HG02840 (cell line): ENCODE data around the gene OPN1LW.
A peak's percentile ranks its signal among the peaks of the same experiment; 100 is the strongest.
"Not testable (repeated sequence)": the region's sequence is repeated elsewhere in the genome, so short reads cannot be mapped to it uniquely, and the experiment has no call there.

ENCODE experiments used
- ATAC-seq: cut with Tn5 transposase; IDR thresholded peaks from one replicate; pipeline ENCODE4 v1.9.1; 2021; ENCODE audit warnings: mild to moderate bottlenecking, moderate library complexity, moderate number of reproducible peaks; ENCODE audit not compliant: unreplicated experiment, low FRiP score

The OPN1LW gene

GRCh38 chrX:154144010-154144409 lies at the start of gene OPN1LW:
OPN1LW (plus strand) TSS chrX:154144243; CDS start chrX:154144284, 41 bp downstream.
- ATAC-seq: not testable (repeated sequence)

- ATAC-seq: no peak
These were observed 49.2 kb upstream of the OPN1LW start for GRCh38 chrX:154094833-154095232.

GRCh38 chrX:154096140-154097002 lies 47.7 kb upstream of the OPN1LW start:
- ATAC-seq: no peak

GRCh38 chrX:154097003-154097588 lies 46.9 kb upstream of the OPN1LW start:
- peak; percentile 32 for ATAC-seq

- peak; percentile 78 for ATAC-seq
These were observed 46.2 kb upstream of the OPN1LW start, which contains the start of gene MECP2 for GRCh38 chrX:154097589-154098541. MECP2 (minus strand) TSS chrX:154097717.

GRCh38 chrX:154098551-154098950 lies 45.5 kb upstream of the OPN1LW start:
- no peak for ATAC-seq

- no peak for ATAC-seq
These were observed 30.3 kb upstream of the OPN1LW start for GRCh38 chrX:154113729-154114128.

- no peak for ATAC-seq
These were observed 29.4 kb upstream of the OPN1LW start for GRCh38 chrX:154114652-154115051.

GRCh38 chrX:154115071-154115470 lies 29.0 kb upstream of the OPN1LW start:
- no peak for ATAC-seq

GRCh38 chrX:154115750-154116149 lies 28.3 kb upstream of the OPN1LW start:
- ATAC-seq: no peak

GRCh38 chrX:154116426-154117211 lies 27.4 kb upstream of the OPN1LW start:
- ATAC-seq: no peak

- no peak for ATAC-seq
These were observed 26.5 kb upstream of the OPN1LW start for GRCh38 chrX:154117566-154117965.

- no peak for ATAC-seq
These were observed 23.5 kb upstream of the OPN1LW start for GRCh38 chrX:154120567-154120966.

- no peak for ATAC-seq
These were observed 22.8 kb upstream of the OPN1LW start for GRCh38 chrX:154121207-154121606.

- ATAC-seq: no peak
These were observed 22.1 kb upstream of the OPN1LW start for GRCh38 chrX:154121961-154122360.

- ATAC-seq: no peak
These were observed 20.5 kb upstream of the OPN1LW start for GRCh38 chrX:154123241-154124219.

GRCh38 chrX:154125391-154126040 lies 18.5 kb upstream of the OPN1LW start:
- no peak for ATAC-seq

GRCh38 chrX:154126101-154126500 lies 17.9 kb upstream of the OPN1LW start:
- ATAC-seq: no peak
